ENCODE measurements around the gene ME1. TPM values are rescaled to one million over a fixed set of nuclear protein-coding genes. Genes with fewer than 3 reads are reported as not detected.
"Not testable (repeated sequence)": the region's sequence is repeated elsewhere in the genome, so short reads cannot be mapped to it uniquely, and the experiment has no call there.

Gene ME1
- total RNA-seq, 1 donor, result 27.9 TPM

- no peaks in the 10 kb centered on the region for H3K9me3 ChIP-seq (ENCODE audit: low read depth, low read length)
- no peak overlapping the region for H3K4me2 ChIP-seq (ENCODE audit: insufficient read depth, low read length)
- no peak for DNase-seq (ENCODE audit: insufficient read length, low spot score, missing footprints)
- no peak overlapping the region for H3K27ac ChIP-seq (ENCODE audit: low read depth, low read length)
- H3K4me1 ChIP-seq (ENCODE audit: insufficient read depth, low read length), result peaks cover 6% of the 10 kb centered on the region
- H3K79me2 ChIP-seq (ENCODE audit: insufficient read depth, low read length), result no peaks in the 10 kb centered on the region
- no peak for TF ChIP-seq CTCF (IDR thresholded peaks at IDR 0.05; ENCODE audit: extremely low read depth, low read depth, low read length)
- H3K36me3 ChIP-seq (ENCODE audit: insufficient read depth, low read length), result no peaks in the 10 kb centered on the region
- no peak overlapping the region for H3K4me3 ChIP-seq (ENCODE audit: insufficient read depth, low read length)
- no peaks in the 10 kb centered on the region for H3K27me3 ChIP-seq (ENCODE audit: insufficient read depth, low read length)
- H4K20me1 ChIP-seq (ENCODE audit: insufficient read depth, low read length), result no peaks in the 10 kb centered on the region
- no peak overlapping the region for H2AFZ ChIP-seq (ENCODE audit: low read length)
Measured at GRCh38 chr6:83260577-83260976, 170.3 kb downstream of the ME1 start.

- no peak overlapping the region for H3K4me3 ChIP-seq (ENCODE audit: insufficient read depth, low read length)
- no peak for TF ChIP-seq CTCF (IDR thresholded peaks at IDR 0.05; ENCODE audit: extremely low read depth, low read depth, low read length)
- H3K27ac ChIP-seq (ENCODE audit: low read depth, low read length), result no peak overlapping the region
- no peak for DNase-seq (ENCODE audit: insufficient read length, low spot score, missing footprints)
- H3K4me2 ChIP-seq (ENCODE audit: insufficient read depth, low read length), result no peak overlapping the region
- no peak overlapping the region for H2AFZ ChIP-seq (ENCODE audit: low read length)
- H3K36me3 ChIP-seq (ENCODE audit: insufficient read depth, low read length), result no peaks in the 10 kb centered on the region
- H3K9me3 ChIP-seq (ENCODE audit: low read depth, low read length), result no peaks in the 10 kb centered on the region
- no peaks in the 10 kb centered on the region for H4K20me1 ChIP-seq (ENCODE audit: insufficient read depth, low read length)
- no peaks in the 10 kb centered on the region for H3K79me2 ChIP-seq (ENCODE audit: insufficient read depth, low read length)
- no peaks in the 10 kb centered on the region for H3K27me3 ChIP-seq (ENCODE audit: insufficient read depth, low read length)
- H3K4me1 ChIP-seq (ENCODE audit: insufficient read depth, low read length), result peaks cover 5% of the 10 kb centered on the region
Measured at GRCh38 chr6:83258517-83258916, 172.3 kb downstream of the ME1 start.

GRCh38 chr6:83257791-83258190, 173.1 kb downstream of the ME1 start:
- H3K79me2 ChIP-seq (ENCODE audit: insufficient read depth, low read length), result no peaks in the 10 kb centered on the region
- TF ChIP-seq CTCF (IDR thresholded peaks at IDR 0.05; ENCODE audit: extremely low read depth, low read depth, low read length), result no peak
- no peaks in the 10 kb centered on the region for H3K27me3 ChIP-seq (ENCODE audit: insufficient read depth, low read length)
- H3K9me3 ChIP-seq (ENCODE audit: low read depth, low read length), result no peaks in the 10 kb centered on the region
- no peak overlapping the region for H3K4me2 ChIP-seq (ENCODE audit: insufficient read depth, low read length)
- H3K36me3 ChIP-seq (ENCODE audit: insufficient read depth, low read length), result no peaks in the 10 kb centered on the region
- H3K4me3 ChIP-seq (ENCODE audit: insufficient read depth, low read length), result no peak overlapping the region
- no peaks in the 10 kb centered on the region for H4K20me1 ChIP-seq (ENCODE audit: insufficient read depth, low read length)
- peaks cover 5% of the 10 kb centered on the region for H3K4me1 ChIP-seq (ENCODE audit: insufficient read depth, low read length)
- no peak overlapping the region for H3K27ac ChIP-seq (ENCODE audit: low read depth, low read length)
- DNase-seq (ENCODE audit: insufficient read length, low spot score, missing footprints), result no peak
- no peak overlapping the region for H2AFZ ChIP-seq (ENCODE audit: low read length)

GRCh38 chr6:83256719-83257118, 174.1 kb downstream of the ME1 start:
- not testable (repeated sequence) for H3K4me2 ChIP-seq (ENCODE audit: insufficient read depth, low read length); H3K27ac ChIP-seq (ENCODE audit: low read depth, low read length); H3K27me3 ChIP-seq (ENCODE audit: insufficient read depth, low read length); H3K4me3 ChIP-seq (ENCODE audit: insufficient read depth, low read length); H3K36me3 ChIP-seq (ENCODE audit: insufficient read depth, low read length); H3K79me2 ChIP-seq (ENCODE audit: insufficient read depth, low read length); DNase-seq (ENCODE audit: insufficient read length, low spot score, missing footprints); H4K20me1 ChIP-seq (ENCODE audit: insufficient read depth, low read length); H3K9me3 ChIP-seq (ENCODE audit: low read depth, low read length); H3K4me1 ChIP-seq (ENCODE audit: insufficient read depth, low read length); H2AFZ ChIP-seq (ENCODE audit: low read length)

All from osteoblast (primary cell).